K562 (cell line): ENCODE data around the gene MARK3. TPM values are rescaled to one million over a fixed set of nuclear protein-coding genes. Genes with fewer than 3 reads are reported as not detected.
A peak's percentile ranks its signal among the peaks of the same experiment; 100 is the strongest.
"Not testable (repeated sequence)": the region's sequence is repeated elsewhere in the genome, so short reads cannot be mapped to it uniquely, and the experiment has no call there.

Experiments
- ATAC-seq: fragments of 200-7000 bp; cut with Tn5 transposase; 3 replicates; pipeline ENCODE4 v1.9.1; 2020; ENCODE audit warnings: moderate library complexity
- BruUV-seq: library from RNA; stranded (reverse); fragments of 400-500 nt; replicated peaks from 2 replicates; lab custom pipeline; 2021; lab: Mats Ljungman, UMichigan
- CTCF ChIA-PET: fragments of 300-600 bp; formaldehyde crosslinking; extraction: SDS; loops from one replicate; lab custom pipeline; 2021; ENCODE audit warnings: low intra/inter-chr PET ratio; lab: Yijun Ruan, JAX
- POLR2A ChIA-PET: fragments of 300-600, 350-650 bp; sonication (Branson Sonifier 250); formaldehyde crosslinking; extraction: SDS; loops from one replicate; lab custom pipeline; 2021; ENCODE audit warnings: antibody characterized with exemption, inconsistent platforms; lab: Yijun Ruan, JAX
- DNase-seq, 4 experiments: peaks; one replicate each; pipeline versions ENCODE4 v3.0.0 to v3.0.0-alpha.2; 2011 to 2018; ENCODE audit warnings: low spot score in 3 of 4, mixed read lengths in 3 of 4; ENCODE audit errors: extremely low read depth in 1 of 4
- FAIRE-seq: peaks from 2 replicates; lab custom pipeline; 2011; peaks lifted over from hg19 to GRCh38; lab: Jason Lieb, UNC
- H2AFZ ChIP-seq: 2 replicates; pipeline ENCODE4 v1.6.0; 2011; ENCODE audit warnings: low read depth, low read length, control low read depth, inconsistent platforms
- H3K27ac ChIP-seq: fragments of 200-600 bp; 3 replicates; pipeline ENCODE4 v1.8.0; 2011; ENCODE audit warnings: low read depth, mild to moderate bottlenecking, control low read depth, inconsistent platforms, low read length, moderate library complexity, mixed read lengths; ENCODE audit errors: extremely low read depth
- H3K27me3 ChIP-seq, 2 experiments: fragments of 300-600 bp in 1 of 2; 2 replicates in 1 of 2; 3 replicates in 1 of 2; pipeline versions ENCODE4 v1.6.0 to v1.8.0; 2011; ENCODE audit warnings: inconsistent platforms in 2 of 2, low read length in 2 of 2, mild to moderate bottlenecking in 1 of 2, mixed read lengths in 1 of 2, moderate library complexity in 1 of 2; ENCODE audit not compliant: control insufficient read depth in 2 of 2, insufficient read depth in 2 of 2
- H3K36me3 ChIP-seq: fragments of 300-600 bp; 3 replicates; pipeline ENCODE4 v1.8.0; 2011; ENCODE audit warnings: mild to moderate bottlenecking, low read length, inconsistent platforms; ENCODE audit not compliant: control insufficient read depth, insufficient read depth
- H3K4me1 ChIP-seq, 2 experiments: fragments of 200-600 bp in 1 of 2; replicated peaks in 1 of 2; 2 replicates in 1 of 2; 3 replicates in 1 of 2; pipeline versions ENCODE4 v1.5.1 to v1.8.0; 2011; ENCODE audit warnings: inconsistent platforms in 2 of 2, low read length in 2 of 2, mild to moderate bottlenecking in 1 of 2, mixed read lengths in 1 of 2, moderate library complexity in 1 of 2; ENCODE audit not compliant: control insufficient read depth in 2 of 2, insufficient read depth in 2 of 2
- H3K4me2 ChIP-seq: 2 replicates; pipeline ENCODE4 v1.6.1; 2011; ENCODE audit warnings: low read length, control low read depth, inconsistent platforms, mixed read lengths; ENCODE audit not compliant: insufficient read depth
- H3K4me3 ChIP-seq: fragments of 200-600 bp; sonication (generic), shearing (Covaris generic); 2 replicates; pipeline ENCODE4 v1.5.1; 2016; ENCODE audit warnings: control low read depth, inconsistent platforms
- H3K79me2 ChIP-seq: fragments of 200-600 bp; 3 replicates; pipeline ENCODE4 v1.8.0; 2011; ENCODE audit warnings: low read length, inconsistent platforms; ENCODE audit not compliant: control insufficient read depth, insufficient read depth
- H3K9ac ChIP-seq, 2 experiments: 2 replicates each; pipeline versions ENCODE4 v1.6.0 to v1.6.1; 2011; ENCODE audit warnings: low read depth in 2 of 2, low read length in 2 of 2, control low read depth in 1 of 2, inconsistent platforms in 1 of 2, mild to moderate bottlenecking in 1 of 2, mixed read lengths in 1 of 2; ENCODE audit not compliant: insufficient read depth in 1 of 2
- H3K9me1 ChIP-seq: one replicate; pipeline ENCODE4 v1.6.0; 2011; ENCODE audit warnings: inconsistent platforms, mild to moderate bottlenecking, low read length, moderate library complexity; ENCODE audit not compliant: control insufficient read depth, insufficient read depth
- H3K9me3 ChIP-seq: replicated peaks from 2 replicates; pipeline ENCODE4 v1.5.1; 2011; ENCODE audit warnings: low read depth, low read length, inconsistent platforms; ENCODE audit not compliant: control insufficient read depth, insufficient read depth
- H4K20me1 ChIP-seq: replicated peaks from 2 replicates; pipeline ENCODE4 v1.6.1; 2011; ENCODE audit warnings: low read length, inconsistent platforms, mixed read lengths; ENCODE audit not compliant: control insufficient read depth, insufficient read depth
- FOXJ3 ChIP-seq: sonication (generic); formaldehyde crosslinking; IDR thresholded peaks from 2 replicates; pipeline ENCODE4 v1.4.0; 2020; ENCODE audit warnings: mild to moderate bottlenecking, missing genetic modification reagents
- GABPB2 ChIP-seq: fragments of 250-450 bp; sonication (Bioruptor Pico); conservative IDR thresholded peaks from 2 replicates; pipeline ENCODE4 v1.5.1; 2021; ENCODE audit warnings: mild to moderate bottlenecking
- PTRF ChIP-seq: fragments of 450-650 bp; IDR thresholded peaks from 2 replicates; pipeline ENCODE4 v1.6.1; 2016; ENCODE audit warnings: mild to moderate bottlenecking, missing genetic modification characterization, missing compliant biosample characterization
- XRCC3 ChIP-seq: fragments of 450-650 bp; IDR thresholded peaks from 2 replicates; pipeline ENCODE4 v1.6.1; 2017; ENCODE audit warnings: mild to moderate bottlenecking, moderate library complexity
- ZNF445 ChIP-seq: fragments of 250-450 bp; sonication (Bioruptor Pico); IDR thresholded peaks from 2 replicates; pipeline ENCODE4 v1.4.0; 2020; ENCODE audit warnings: low read depth, mild to moderate bottlenecking, moderate library complexity
- WGBS: fragments of 100-300 bp; shearing (Covaris generic); methylation state at CpG from one replicate; pipeline ENCODE4 v1.1.6; 2016; ENCODE audit warnings: low coverage, mixed read lengths; ENCODE audit not compliant: insufficient coverage; ENCODE audit errors: missing lambda C conversion rate; 5-methylcytosine and 5-hydroxymethylcytosine counted together
- in situ Hi-C: fragments of 300-500 bp; cut with MboI; formaldehyde crosslinking; loops from 4 replicates; pipeline ENCODE4 v1.15.0; 2018; ENCODE audit warnings: inconsistent platforms, mixed read lengths
- intact Hi-C: fragments of 100-400 bp; cut with micrococcal nuclease; formaldehyde crosslinking; loops from 2 replicates; pipeline ENCODE4 v1.14.2; 2022
- polyA plus RNA-seq, 8 experiments: library from polyadenylated mRNA; depleted of rRNA in 4 of 8; stranded (reverse) in 5 of 8; unstranded in 3 of 8; fragments of >200 nt; fragmentation: Nextera tagmentation in 2 of 8; fragmentation: Illumina TruSeq in 1 of 8; extraction: Ambion mirVana in 2 of 8; extraction: Trizol in 1 of 8; gene quantifications; 2 replicates each; pipeline versions ENCODE4 v1.2.1 to v1.2.3, GENCODE V29; 2011 to 2014; ENCODE audit warnings: inconsistent platforms in 1 of 8, missing spikeins in 1 of 8
- total RNA-seq, 7 experiments: library from RNA; depleted of rRNA in 6 of 7; stranded (reverse); fragments of >200 nt in 6 of 7; fragmentation: Illumina TruSeq in 2 of 7; extraction: Trizol in 2 of 7; gene quantifications; 2 replicates each; pipeline versions ENCODE4 v1.2.1 to v1.2.3, GENCODE V29; 2011 to 2021; ENCODE audit warnings: low replicate concordance in 1 of 7
- TF ChIP-seq, protein P1 (sequence below), 2 experiments: fragments of 450-650 bp in 1 of 2; IDR thresholded peaks; 2 replicates each; pipeline ENCODE4 v1.6.1; 2011 to 2017; ENCODE audit warnings: low read depth in 2 of 2, antibody characterized with exemption in 1 of 2, borderline replicate concordance in 1 of 2, low read length in 1 of 2, mild to moderate bottlenecking in 1 of 2, mixed read lengths in 1 of 2; ENCODE audit not compliant: control insufficient read depth in 1 of 2
- TF ChIP-seq, protein P2 (sequence below), 2 experiments: fragments of 450-650 bp; conservative IDR thresholded peaks; 2 replicates each; pipeline ENCODE4 v1.6.1; 2017; ENCODE audit warnings: mild to moderate bottlenecking in 2 of 2, moderate library complexity in 2 of 2

Gene MARK3
- total and polyA plus RNA-seq, 9 of the 15 experiments (the other 6 are each of a cell fraction or from before 2014, with no cell fraction given), result 10.1 to 68.7 (median 56.3) TPM

DNA sequence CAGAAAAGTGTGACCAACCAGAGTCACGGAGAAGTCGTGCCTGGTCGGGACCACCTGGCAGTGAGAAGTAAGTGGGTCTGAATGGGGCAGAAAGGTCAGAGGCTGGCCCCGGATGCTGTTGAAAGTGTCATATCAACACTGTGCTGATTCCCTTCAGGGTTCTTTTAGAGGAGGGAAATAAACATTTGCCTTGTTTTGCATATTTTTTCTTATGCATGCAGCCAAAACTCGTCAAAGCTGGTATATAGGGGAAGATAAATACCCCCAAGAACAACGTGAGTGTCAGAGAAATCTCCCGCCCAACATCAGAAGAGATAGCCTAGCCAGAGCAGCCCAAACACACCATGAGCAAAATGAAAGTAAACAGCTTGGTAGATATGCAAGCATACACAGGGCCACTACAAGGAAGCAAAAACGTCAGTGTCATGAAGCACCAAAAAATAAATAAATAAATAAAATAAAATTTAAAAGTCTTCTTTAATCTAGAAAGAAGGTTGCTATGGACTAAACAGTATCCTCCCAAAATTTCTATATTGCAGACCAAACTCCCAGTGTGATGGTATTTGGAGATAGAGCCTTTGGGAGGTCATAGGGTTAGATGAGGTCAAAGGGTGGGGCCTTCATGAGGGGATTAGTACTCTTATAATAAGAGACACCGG is 29.1 kb upstream of the MARK3 start (continued):
- TF ChIP-seq, protein P1, sequence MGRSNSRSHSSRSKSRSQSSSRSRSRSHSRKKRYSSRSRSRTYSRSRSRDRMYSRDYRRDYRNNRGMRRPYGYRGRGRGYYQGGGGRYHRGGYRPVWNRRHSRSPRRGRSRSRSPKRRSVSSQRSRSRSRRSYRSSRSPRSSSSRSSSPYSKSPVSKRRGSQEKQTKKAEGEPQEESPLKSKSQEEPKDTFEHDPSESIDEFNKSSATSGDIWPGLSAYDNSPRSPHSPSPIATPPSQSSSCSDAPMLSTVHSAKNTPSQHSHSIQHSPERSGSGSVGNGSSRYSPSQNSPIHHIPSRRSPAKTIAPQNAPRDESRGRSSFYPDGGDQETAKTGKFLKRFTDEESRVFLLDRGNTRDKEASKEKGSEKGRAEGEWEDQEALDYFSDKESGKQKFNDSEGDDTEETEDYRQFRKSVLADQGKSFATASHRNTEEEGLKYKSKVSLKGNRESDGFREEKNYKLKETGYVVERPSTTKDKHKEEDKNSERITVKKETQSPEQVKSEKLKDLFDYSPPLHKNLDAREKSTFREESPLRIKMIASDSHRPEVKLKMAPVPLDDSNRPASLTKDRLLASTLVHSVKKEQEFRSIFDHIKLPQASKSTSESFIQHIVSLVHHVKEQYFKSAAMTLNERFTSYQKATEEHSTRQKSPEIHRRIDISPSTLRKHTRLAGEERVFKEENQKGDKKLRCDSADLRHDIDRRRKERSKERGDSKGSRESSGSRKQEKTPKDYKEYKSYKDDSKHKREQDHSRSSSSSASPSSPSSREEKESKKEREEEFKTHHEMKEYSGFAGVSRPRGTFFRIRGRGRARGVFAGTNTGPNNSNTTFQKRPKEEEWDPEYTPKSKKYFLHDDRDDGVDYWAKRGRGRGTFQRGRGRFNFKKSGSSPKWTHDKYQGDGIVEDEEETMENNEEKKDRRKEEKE (IDR thresholded peaks at IDR 0.05; ENCODE audit: borderline replicate concordance in 1 of 2, control insufficient read depth in 1 of 2, low read depth in 2 of 2, low read length in 1 of 2), result peak in 1 of 2 experiments; percentile 81; a peak in 1 of 4 replicates
- no peak for TF ChIP-seq PTRF
- TF ChIP-seq, protein P2, sequence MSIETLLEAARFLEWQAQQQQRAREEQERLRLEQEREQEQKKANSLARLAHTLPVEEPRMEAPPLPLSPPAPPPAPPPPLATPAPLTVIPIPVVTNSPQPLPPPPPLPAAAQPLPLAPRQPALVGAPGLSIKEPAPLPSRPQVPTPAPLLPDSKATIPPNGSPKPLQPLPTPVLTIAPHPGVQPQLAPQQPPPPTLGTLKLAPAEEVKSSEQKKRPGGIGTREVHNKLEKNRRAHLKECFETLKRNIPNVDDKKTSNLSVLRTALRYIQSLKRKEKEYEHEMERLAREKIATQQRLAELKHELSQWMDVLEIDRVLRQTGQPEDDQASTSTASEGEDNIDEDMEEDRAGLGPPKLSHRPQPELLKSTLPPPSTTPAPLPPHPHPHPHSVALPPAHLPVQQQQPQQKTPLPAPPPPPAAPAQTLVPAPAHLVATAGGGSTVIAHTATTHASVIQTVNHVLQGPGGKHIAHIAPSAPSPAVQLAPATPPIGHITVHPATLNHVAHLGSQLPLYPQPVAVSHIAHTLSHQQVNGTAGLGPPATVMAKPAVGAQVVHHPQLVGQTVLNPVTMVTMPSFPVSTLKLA (conservative IDR thresholded peaks at IDR 0.05), result 0 out of 4 replicates have a peak, but pooled peaks of 1 of the 2 experiments have one; percentile 22
- TF ChIP-seq ZNF445 (CRISPR knock-in tag), result no peak
- TF ChIP-seq FOXJ3, result no peak
- no peak for TF ChIP-seq XRCC3
- no peak for TF ChIP-seq GABPB2 (CRISPR knock-in tag)
- TF ChIP-seq, all 486 proteins: peak for 27

DNA sequence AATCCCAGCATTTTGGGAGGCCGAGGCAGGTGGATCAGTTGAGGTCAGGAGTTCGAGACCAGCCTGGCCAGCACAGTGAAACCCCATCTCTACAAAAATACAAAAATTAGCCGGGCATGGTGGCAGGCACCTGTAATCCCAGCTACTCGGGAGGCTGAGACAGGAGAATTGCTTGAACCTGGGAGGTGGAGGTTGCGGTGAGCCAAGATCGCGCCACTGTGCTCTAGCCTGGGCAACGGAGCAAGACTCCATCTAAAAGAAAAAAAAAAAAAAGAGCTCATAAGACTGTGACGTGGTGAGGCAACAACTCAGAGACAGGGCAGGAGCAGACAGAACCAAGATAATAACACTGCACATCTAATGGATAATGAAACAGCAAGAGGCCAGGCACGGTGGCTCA is 27.7 kb upstream of the MARK3 start:
- H3K4me2 ChIP-seq, H3K9me3 ChIP-seq, H3K4me3 ChIP-seq, ATAC-seq, in situ Hi-C loops, intact Hi-C loops, CTCF ChIA-PET, H3K27me3 ChIP-seq, H2AFZ ChIP-seq, H3K9me1 ChIP-seq, H3K27ac ChIP-seq, H3K9ac ChIP-seq, H3K36me3 ChIP-seq, FAIRE-seq, H4K20me1 ChIP-seq, DNase-seq, H3K79me2 ChIP-seq, BruUV-seq: not testable (repeated sequence)
- POLR2A ChIA-PET, result interaction anchor here (0.9 to 8.2 kb wide), 3 partner anchors 9 to 21 kb away, joined by 3 to 98 read pairs (median 6); no protein-coding TSS in a partner anchor
- 64% methylated on average over 5 of the region's 10 CpGs for WGBS
- H3K4me1 ChIP-seq, result peaks cover 0 to 28% of the 10 kb centered on the region in 2 experiments; a peak in 3 of 5 replicates
